ENCODE results near the gene ABCA10. TPM values are rescaled to one million over a fixed set of nuclear protein-coding genes. Genes with fewer than 3 reads are reported as not detected.

The ABCA10 gene
- total RNA-seq, 1 experiment from 2014 or later: 0.34 TPM

DNA sequence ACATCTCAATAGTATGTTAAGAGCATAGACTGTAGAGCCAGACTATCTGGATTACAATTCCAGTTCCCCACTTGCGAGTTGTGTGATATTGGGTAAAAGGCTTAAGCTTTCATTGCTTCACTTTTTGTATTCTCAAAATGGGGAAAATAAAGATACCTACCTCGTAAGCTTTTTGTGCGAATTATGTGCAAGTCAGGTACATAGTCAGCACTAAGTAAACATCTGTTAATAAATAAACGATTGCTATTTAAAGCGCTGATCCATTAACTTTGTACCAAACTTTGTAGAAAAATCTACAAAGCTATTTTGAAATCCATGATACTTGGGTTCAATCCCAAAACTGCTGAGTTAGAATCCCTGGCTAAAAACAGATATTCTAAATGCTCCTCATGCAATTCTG is 106.6 kb downstream of the ABCA10 start:
- intact Hi-C loops (cut with micrococcal nuclease): no loop called here
- Histone ChIP-seq H3K4me3 (replicated peaks in 1 of 2; ENCODE audit: low read depth in 1 of 2, low read length in 2 of 2) (no peak overlapping the region), H3K79me2 (ENCODE audit: insufficient read depth, low read length) (no peaks in the 10 kb centered on the region), H3K27me3 (ENCODE audit: insufficient read depth, low read length) (no peaks in the 10 kb centered on the region), H3K27ac (ENCODE audit: low read depth, low read length) (no peak overlapping the region), H4K20me1 (ENCODE audit: insufficient read depth) (no peaks in the 10 kb centered on the region), H3K4me2 (ENCODE audit: low read length) (no peak overlapping the region), H3K4me1 (ENCODE audit: control insufficient read depth in 1 of 2, insufficient read depth in 2 of 2, low read length in 2 of 2) (no peaks in the 10 kb centered on the region), H3K36me3 (ENCODE audit: control insufficient read depth in 1 of 2, insufficient read depth in 2 of 2, low read length in 2 of 2) (no peaks in the 10 kb centered on the region), H3K9me3 (ENCODE audit: control insufficient read depth in 1 of 2, insufficient read depth in 1 of 2, low read depth in 1 of 2, low read length in 2 of 2) (no peaks in the 10 kb centered on the region), H2AFZ (ENCODE audit: low read depth, low read length, poor library complexity, severe bottlenecking) (no peak overlapping the region), H3K9ac (ENCODE audit: low read length) (no peak overlapping the region), H3K9me2 (ENCODE audit: insufficient read depth) (no peaks in the 10 kb centered on the region)
- no TSS peak for BruUV-seq (replicated peaks)
- ChIA-PET RAD21 (ENCODE audit: low non-redundant PET in 1 of 2, low total read pairs in 2 of 2, uncharacterized antibody in 2 of 2, unreplicated experiment in 2 of 2) (no interaction called here), POLR2A (no interaction called here), CTCF (no interaction called here)
- ATAC-seq (no peak), DNase-seq (ENCODE audit: low read depth, low spot score) (no peak)
- no peak for TF ChIP-seq ELF1 (IDR thresholded peaks at IDR 0.05; ENCODE audit: borderline replicate concordance, low read depth)
- TF ChIP-seq, protein P1, sequence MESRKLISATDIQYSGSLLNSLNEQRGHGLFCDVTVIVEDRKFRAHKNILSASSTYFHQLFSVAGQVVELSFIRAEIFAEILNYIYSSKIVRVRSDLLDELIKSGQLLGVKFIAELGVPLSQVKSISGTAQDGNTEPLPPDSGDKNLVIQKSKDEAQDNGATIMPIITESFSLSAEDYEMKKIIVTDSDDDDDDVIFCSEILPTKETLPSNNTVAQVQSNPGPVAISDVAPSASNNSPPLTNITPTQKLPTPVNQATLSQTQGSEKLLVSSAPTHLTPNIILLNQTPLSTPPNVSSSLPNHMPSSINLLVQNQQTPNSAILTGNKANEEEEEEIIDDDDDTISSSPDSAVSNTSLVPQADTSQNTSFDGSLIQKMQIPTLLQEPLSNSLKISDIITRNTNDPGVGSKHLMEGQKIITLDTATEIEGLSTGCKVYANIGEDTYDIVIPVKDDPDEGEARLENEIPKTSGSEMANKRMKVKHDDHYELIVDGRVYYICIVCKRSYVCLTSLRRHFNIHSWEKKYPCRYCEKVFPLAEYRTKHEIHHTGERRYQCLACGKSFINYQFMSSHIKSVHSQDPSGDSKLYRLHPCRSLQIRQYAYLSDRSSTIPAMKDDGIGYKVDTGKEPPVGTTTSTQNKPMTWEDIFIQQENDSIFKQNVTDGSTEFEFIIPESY (IDR thresholded peaks at IDR 0.05; ENCODE audit: extremely low read depth, insufficient replicate concordance, low read length): no peak
- TF ChIP-seq EZH2phosphoT487 (IDR thresholded peaks at IDR 0.05; ENCODE audit: borderline replicate concordance): no peak
- TF ChIP-seq CBX3 (IDR thresholded peaks at IDR 0.05; ENCODE audit: low read depth): no peak
- TF ChIP-seq, protein P2, sequence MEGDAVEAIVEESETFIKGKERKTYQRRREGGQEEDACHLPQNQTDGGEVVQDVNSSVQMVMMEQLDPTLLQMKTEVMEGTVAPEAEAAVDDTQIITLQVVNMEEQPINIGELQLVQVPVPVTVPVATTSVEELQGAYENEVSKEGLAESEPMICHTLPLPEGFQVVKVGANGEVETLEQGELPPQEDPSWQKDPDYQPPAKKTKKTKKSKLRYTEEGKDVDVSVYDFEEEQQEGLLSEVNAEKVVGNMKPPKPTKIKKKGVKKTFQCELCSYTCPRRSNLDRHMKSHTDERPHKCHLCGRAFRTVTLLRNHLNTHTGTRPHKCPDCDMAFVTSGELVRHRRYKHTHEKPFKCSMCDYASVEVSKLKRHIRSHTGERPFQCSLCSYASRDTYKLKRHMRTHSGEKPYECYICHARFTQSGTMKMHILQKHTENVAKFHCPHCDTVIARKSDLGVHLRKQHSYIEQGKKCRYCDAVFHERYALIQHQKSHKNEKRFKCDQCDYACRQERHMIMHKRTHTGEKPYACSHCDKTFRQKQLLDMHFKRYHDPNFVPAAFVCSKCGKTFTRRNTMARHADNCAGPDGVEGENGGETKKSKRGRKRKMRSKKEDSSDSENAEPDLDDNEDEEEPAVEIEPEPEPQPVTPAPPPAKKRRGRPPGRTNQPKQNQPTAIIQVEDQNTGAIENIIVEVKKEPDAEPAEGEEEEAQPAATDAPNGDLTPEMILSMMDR (IDR thresholded peaks at IDR 0.05 in 2 of 3, conservative IDR thresholded peaks at IDR 0.05 in 1 of 3; ENCODE audit: borderline replicate concordance in 1 of 3, insufficient read depth in 1 of 3, low read depth in 2 of 3, low read length in 2 of 3): no peak
- no peak for TF ChIP-seq EZH2 (IDR thresholded peaks at IDR 0.05)
- no peak for TF ChIP-seq EGR1 (IDR thresholded peaks at IDR 0.05; ENCODE audit: low read depth)
- TF ChIP-seq, protein P3, sequence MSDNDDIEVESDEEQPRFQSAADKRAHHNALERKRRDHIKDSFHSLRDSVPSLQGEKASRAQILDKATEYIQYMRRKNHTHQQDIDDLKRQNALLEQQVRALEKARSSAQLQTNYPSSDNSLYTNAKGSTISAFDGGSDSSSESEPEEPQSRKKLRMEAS (IDR thresholded peaks at IDR 0.05): no peak
- TF ChIP-seq ZFX (IDR thresholded peaks at IDR 0.05): no peak
- no peak for TF ChIP-seq RAD21 (IDR thresholded peaks at IDR 0.05; ENCODE audit: low read depth)
- no peak for TF ChIP-seq TCF7L2 (IDR thresholded peaks at IDR 0.05; ENCODE audit: borderline replicate concordance, extremely low read depth, insufficient read depth, insufficient read length)
- no peak for TF ChIP-seq ZNF274 (IDR thresholded peaks at IDR 0.05; ENCODE audit: low read depth, low read length)
